HepG2 (cell line): ENCODE results near the gene JPH4. TPM values are rescaled to one million over a fixed set of nuclear protein-coding genes. Genes with fewer than 3 reads are reported as not detected.
A peak's percentile ranks its signal among the peaks of the same experiment; 100 is the strongest.

Experiments used
- ARID4A ChIP-seq: sonication (generic); formaldehyde crosslinking; IDR thresholded peaks from 2 replicates; pipeline ENCODE4 v1.5.0; 2020; ENCODE audit warnings: mild to moderate bottlenecking, missing genetic modification reagents, borderline replicate concordance
- CEBPB ChIP-seq: IDR thresholded peaks from 2 replicates; pipeline ENCODE4 v1.6.1; 2011; ENCODE audit warnings: low read depth, low read length, improper control_type of control experiment, borderline replicate concordance
- CHD4 ChIP-seq: fragments of 200-600 bp; sonication (generic); IDR thresholded peaks from 2 replicates; pipeline ENCODE4 v1.7.0; 2017; ENCODE audit warnings: mild to moderate bottlenecking, low read length, borderline replicate concordance
- DPF2 ChIP-seq: sonication (generic); formaldehyde crosslinking; IDR thresholded peaks from 2 replicates; pipeline ENCODE4 v1.4.0; 2020; ENCODE audit warnings: mild to moderate bottlenecking, low read depth, missing genetic modification reagents, borderline replicate concordance
- NBN ChIP-seq: fragments of 450-650 bp; conservative IDR thresholded peaks from 2 replicates; pipeline ENCODE4 v1.6.1; 2017
- NFE2 ChIP-seq: sonication (generic); formaldehyde crosslinking; IDR thresholded peaks from 2 replicates; pipeline ENCODE4 v1.4.0; 2020; ENCODE audit warnings: missing genetic modification reagents
- POLR2AphosphoS2 ChIP-seq: IDR thresholded peaks from 2 replicates; pipeline ENCODE4 v1.6.1; 2011; ENCODE audit warnings: low read depth, low read length, improper control_type of control experiment
- POLR2AphosphoS5 ChIP-seq: IDR thresholded peaks from 2 replicates; pipeline ENCODE4 v1.6.1; 2012; ENCODE audit warnings: low read depth, low read length
- SIN3B ChIP-seq: fragments of 150-350 bp; IDR thresholded peaks from 2 replicates; pipeline ENCODE4 v1.6.1; 2014; ENCODE audit warnings: low read length
- TAF1 ChIP-seq: sonication (generic); formaldehyde crosslinking; IDR thresholded peaks from 2 replicates; pipeline ENCODE4 v1.4.0; 2020; ENCODE audit warnings: missing genetic modification reagents
- TEAD3 ChIP-seq: optimal IDR thresholded peaks from 2 replicates; pipeline ENCODE3; 2016; ENCODE audit warnings: borderline replicate concordance
- U2AF2 ChIP-seq: fragments of 200-400 bp; formaldehyde crosslinking; IDR thresholded peaks from 2 replicates; pipeline ENCODE4 v1.6.1; 2017; ENCODE audit warnings: low read depth, mild to moderate bottlenecking, low read length
- ZHX2 ChIP-seq, 2 experiments: sonication (generic) in 1 of 2; formaldehyde crosslinking in 1 of 2; IDR thresholded peaks; 2 replicates each; pipeline versions ENCODE4 v1.6.1 to v1.9.0; 2014 to 2022; ENCODE audit warnings: antibody characterized with exemption in 1 of 2, borderline replicate concordance in 1 of 2, inconsistent platforms in 1 of 2, low read depth in 1 of 2, missing genetic modification reagents in 1 of 2
- ZNF12 ChIP-seq: sonication (generic); formaldehyde crosslinking; IDR thresholded peaks from 2 replicates; pipeline ENCODE4 v1.5.0; 2020; ENCODE audit warnings: missing genetic modification reagents
- ZNF205 ChIP-seq: IDR thresholded peaks from 2 replicates; pipeline ENCODE4 v1.6.1; 2018; ENCODE audit warnings: missing biosample characterization, missing genetic modification reagents
- ZNF24 ChIP-seq: fragments of 450-650 bp; IDR thresholded peaks from 2 replicates; pipeline ENCODE4 v1.6.1; 2017; ENCODE audit warnings: antibody characterized with exemption, mild to moderate bottlenecking
- ZNF33A ChIP-seq: sonication (generic); formaldehyde crosslinking; IDR thresholded peaks from 2 replicates; pipeline ENCODE4 v1.5.1; 2020; ENCODE audit warnings: missing genetic modification reagents, mild to moderate bottlenecking, moderate library complexity, borderline replicate concordance
- ZNF773 ChIP-seq: sonication (generic); formaldehyde crosslinking; IDR thresholded peaks from 2 replicates; pipeline ENCODE4 v1.4.0; 2020; ENCODE audit warnings: missing genetic modification reagents, borderline replicate concordance
- ZNF879 ChIP-seq: sonication (generic); formaldehyde crosslinking; IDR thresholded peaks from 2 replicates; pipeline ENCODE4 v1.8.1; 2023; ENCODE audit warnings: missing genetic modification reagents
- polyA plus RNA-seq, 8 experiments: library from polyadenylated mRNA; depleted of rRNA in 3 of 8; stranded (reverse) in 7 of 8; unstranded in 1 of 8; fragments of >200 nt; fragmentation: Illumina TruSeq in 4 of 8; extraction: Trizol in 4 of 8; gene quantifications; 2 replicates each; pipeline versions ENCODE4 v1.2.1 to v1.2.3, GENCODE V29; 2011 to 2016; ENCODE audit warnings: low read depth in 4 of 8, missing spikeins in 1 of 8, mixed read lengths in 1 of 8; ENCODE audit not compliant: insufficient read depth in 1 of 8
- total RNA-seq, 5 experiments: library from RNA; depleted of rRNA; stranded (reverse); fragments of >200 nt; fragmentation: Illumina TruSeq; extraction: Trizol; gene quantifications; 2 replicates each; pipeline ENCODE4 v1.2.3, GENCODE V29; 2016; ENCODE audit warnings: low read depth in 1 of 5
- TF ChIP-seq, protein P1 (sequence below): sonication (generic); formaldehyde crosslinking; IDR thresholded peaks from 2 replicates; pipeline ENCODE4 v1.8.1; 2023; ENCODE audit warnings: mild to moderate bottlenecking, inconsistent platforms, moderate library complexity, missing genetic modification reagents, borderline replicate concordance

Gene JPH4
- total and polyA plus RNA-seq, 2 of the 13 experiments (the other 11 are each of a cell fraction or from before 2014, with no cell fraction given), result 0.08 to 0.22 TPM

GRCh38 chr14:23559926-23560520, 18.6 kb downstream of the JPH4 start (continued):
- TF ChIP-seq ZHX2 (IDR thresholded peaks at IDR 0.05; ENCODE audit: low read depth) (no peak), ZHX2 (CRISPR knock-in tag; IDR thresholded peaks at IDR 0.05; ENCODE audit: borderline replicate concordance) (no peak), CHD4 (no peak), TEAD3 (no peak), POLR2AphosphoS5 (no peak), U2AF2 (no peak), CEBPB (no peak), ZNF205 (CRISPR knock-in tag) (no peak), POLR2AphosphoS2 (no peak), ZNF773 (CRISPR knock-in tag) (no peak), ZNF33A (CRISPR knock-in tag) (no peak), ZNF12 (CRISPR knock-in tag) (no peak), DPF2 (CRISPR knock-in tag) (no peak), TAF1 (CRISPR knock-in tag) (0 out of 2 replicates have a peak, but pooled peaks have one; percentile 12), ZNF879 (CRISPR knock-in tag) (no peak), SIN3B (no peak), NFE2 (CRISPR knock-in tag) (no peak), ARID4A (CRISPR knock-in tag) (no peak), NBN (no peak), ZNF24 (no peak)
- TF ChIP-seq, protein P1, sequence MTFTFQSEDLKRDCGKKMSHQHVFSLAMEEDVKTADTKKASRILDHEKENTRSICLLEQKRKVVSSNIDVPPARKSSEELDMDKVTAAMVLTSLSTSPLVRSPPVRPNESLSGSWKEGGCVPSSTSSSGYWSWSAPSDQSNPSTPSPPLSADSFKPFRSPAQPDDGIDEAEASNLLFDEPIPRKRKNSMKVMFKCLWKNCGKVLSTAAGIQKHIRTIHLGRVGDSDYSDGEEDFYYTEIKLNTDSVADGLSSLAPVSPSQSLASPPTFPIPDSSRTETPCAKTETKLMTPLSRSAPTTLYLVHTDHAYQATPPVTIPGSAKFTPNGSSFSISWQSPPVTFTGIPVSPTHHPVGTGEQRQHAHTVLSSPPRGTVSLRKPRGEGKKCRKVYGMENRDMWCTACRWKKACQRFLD, result no peak
